ENCODE measurements around the gene CDKAL1. TPM values are rescaled to one million over a fixed set of nuclear protein-coding genes. Genes with fewer than 3 reads are reported as not detected.

The CDKAL1 gene
- total and polyA plus RNA-seq, 11 donors = 3.2 to 14.3 (median 9.3) TPM

GRCh38 chr6:20652299-20653084, 118.2 kb downstream of the CDKAL1 start:
- no peak overlapping the region for H3K4me3 ChIP-seq
- whole genome bisulfite sequencing, 4 donors = 68 to 81% (median 70%) methylated on average over 8 of the region's 8 CpGs
- no peaks in the 10 kb centered on the region for H3K9me3 ChIP-seq
- peaks cover 0 to 13% (median 0%) of the 10 kb centered on the region in 9 donors for H3K36me3 ChIP-seq
- H3K4me1 ChIP-seq = peaks cover 0 to 8% (median 0%) of the 10 kb centered on the region in 12 donors
- no peaks in the 10 kb centered on the region for H3K27me3 ChIP-seq
- intact Hi-C loops (cut with DNase I) = no loop called here
- DNase-seq (no peak), ATAC-seq (no peak)
- TF ChIP-seq POLR2A (IDR thresholded peaks at IDR 0.05) (no peak), CTCF (IDR thresholded peaks at IDR 0.05) (no peak)
- no peak overlapping the region for H3K27ac ChIP-seq

GRCh38 chr6:20653085-20653479, 118.8 kb downstream of the CDKAL1 start:
- 93 to 98% (median 95%) methylated on average over 4 of the region's 4 CpGs for WGBS, 4 donors
- Histone ChIP-seq H3K27ac (no peak overlapping the region), H3K27me3 (no peaks in the 10 kb centered on the region), H3K4me3 (no peak overlapping the region), H3K36me3 (peaks cover 0 to 13% (median 0%) of the 10 kb centered on the region in 9 donors), H3K9me3 (no peaks in the 10 kb centered on the region), H3K4me1 (peaks cover 0 to 8% (median 0%) of the 10 kb centered on the region in 12 donors)
- DNase-seq (no peak), ATAC-seq (no peak)
- intact Hi-C loops (cut with DNase I) = no loop called here
- TF ChIP-seq POLR2A (IDR thresholded peaks at IDR 0.05) (no peak), CTCF (IDR thresholded peaks at IDR 0.05) (no peak)

- peaks cover 0 to 8% (median 0%) of the 10 kb centered on the region in 12 donors for H3K4me1 ChIP-seq
- no peak overlapping the region for H3K4me3 ChIP-seq
- TF ChIP-seq POLR2A (IDR thresholded peaks at IDR 0.05) (no peak), CTCF (IDR thresholded peaks at IDR 0.05) (no peak)
- H3K27ac ChIP-seq = no peak overlapping the region
- no peaks in the 10 kb centered on the region for H3K9me3 ChIP-seq
- ATAC-seq (no peak), DNase-seq (no peak)
- WGBS, 4 donors = 93 to 96% (median 95%) methylated on average over 5 of the region's 5 CpGs
- H3K36me3 ChIP-seq = peaks cover 0 to 13% (median 0%) of the 10 kb centered on the region in 9 donors
- intact Hi-C loops (cut with DNase I) = no loop called here
- no peaks in the 10 kb centered on the region for H3K27me3 ChIP-seq
Measured at GRCh38 chr6:20655317-20655716, 121.1 kb downstream of the CDKAL1 start.

- Histone ChIP-seq H3K4me3 (no peak overlapping the region), H3K36me3 (peaks cover 0 to 13% (median 0%) of the 10 kb centered on the region in 9 donors), H3K9me3 (no peaks in the 10 kb centered on the region), H3K27me3 (no peaks in the 10 kb centered on the region), H3K4me1 (peaks cover 0 to 11% (median 4%) of the 10 kb centered on the region in 12 donors), H3K27ac (no peak overlapping the region)
- TF ChIP-seq POLR2A (IDR thresholded peaks at IDR 0.05) (no peak), CTCF (IDR thresholded peaks at IDR 0.05) (no peak)
- 87 to 99% (median 94%) methylated on average over 2 of the region's 2 CpGs for WGBS, 4 donors
- intact Hi-C loops (cut with DNase I) = no loop called here
- no peak for DNase-seq
- ATAC-seq = no peak
Measured at GRCh38 chr6:20657274-20657800, 123.1 kb downstream of the CDKAL1 start.
